DND-41 (cell line): ENCODE data around the gene MOCOS.

ENCODE experiments used
- EZH2 ChIP-seq: IDR thresholded peaks from 3 replicates; pipeline ENCODE4 v1.6.1; 2012; ENCODE audit warnings: borderline replicate concordance, low read depth, mild to moderate bottlenecking, moderate library complexity, low read length, inconsistent platforms; ENCODE audit not compliant: severe bottlenecking
- TF ChIP-seq, protein P1 (sequence below): IDR thresholded peaks from 2 replicates; pipeline ENCODE4 v1.5.1; 2012; ENCODE audit warnings: borderline replicate concordance, low read length, moderate library complexity, mild to moderate bottlenecking; ENCODE audit not compliant: poor library complexity, severe bottlenecking; ENCODE audit errors: extremely low read depth

DNA sequence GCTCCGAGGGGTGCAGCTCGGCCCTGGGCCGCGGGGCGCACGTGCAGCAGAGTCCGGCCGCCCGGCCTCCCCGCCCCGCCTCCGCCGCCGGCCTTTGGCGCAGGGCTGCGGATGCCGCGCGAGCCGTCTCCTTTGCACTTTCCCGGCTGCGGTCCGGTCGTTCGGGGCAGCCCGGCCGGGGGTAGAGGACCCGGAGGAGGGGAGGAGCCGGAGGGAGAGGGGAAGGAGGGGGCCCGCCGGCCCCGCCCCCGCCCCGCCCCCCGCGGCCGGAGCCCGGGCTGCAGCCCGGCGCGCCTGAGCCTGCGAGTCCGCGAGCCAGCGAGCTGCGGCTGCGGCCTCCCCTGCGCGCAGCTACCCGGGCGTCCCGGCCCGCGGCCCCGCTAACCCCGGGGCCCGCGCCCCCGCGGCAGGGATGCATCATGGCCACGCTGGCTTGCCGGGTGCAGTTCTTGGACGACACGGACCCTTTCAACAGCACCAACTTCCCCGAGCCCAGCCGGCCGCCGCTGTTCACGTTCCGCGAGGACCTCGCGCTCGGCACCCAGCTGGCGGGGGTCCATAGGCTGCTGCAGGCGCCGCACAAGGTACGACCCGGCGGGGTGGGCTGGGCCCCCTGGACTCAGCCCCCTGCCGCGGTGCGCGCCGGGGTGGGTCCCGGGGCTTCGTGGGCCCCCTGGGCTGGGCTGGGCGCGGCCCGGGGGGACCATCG is 110.3 kb downstream of the MOCOS start, which contains the start of gene FHOD3:
- TF ChIP-seq, protein P1, sequence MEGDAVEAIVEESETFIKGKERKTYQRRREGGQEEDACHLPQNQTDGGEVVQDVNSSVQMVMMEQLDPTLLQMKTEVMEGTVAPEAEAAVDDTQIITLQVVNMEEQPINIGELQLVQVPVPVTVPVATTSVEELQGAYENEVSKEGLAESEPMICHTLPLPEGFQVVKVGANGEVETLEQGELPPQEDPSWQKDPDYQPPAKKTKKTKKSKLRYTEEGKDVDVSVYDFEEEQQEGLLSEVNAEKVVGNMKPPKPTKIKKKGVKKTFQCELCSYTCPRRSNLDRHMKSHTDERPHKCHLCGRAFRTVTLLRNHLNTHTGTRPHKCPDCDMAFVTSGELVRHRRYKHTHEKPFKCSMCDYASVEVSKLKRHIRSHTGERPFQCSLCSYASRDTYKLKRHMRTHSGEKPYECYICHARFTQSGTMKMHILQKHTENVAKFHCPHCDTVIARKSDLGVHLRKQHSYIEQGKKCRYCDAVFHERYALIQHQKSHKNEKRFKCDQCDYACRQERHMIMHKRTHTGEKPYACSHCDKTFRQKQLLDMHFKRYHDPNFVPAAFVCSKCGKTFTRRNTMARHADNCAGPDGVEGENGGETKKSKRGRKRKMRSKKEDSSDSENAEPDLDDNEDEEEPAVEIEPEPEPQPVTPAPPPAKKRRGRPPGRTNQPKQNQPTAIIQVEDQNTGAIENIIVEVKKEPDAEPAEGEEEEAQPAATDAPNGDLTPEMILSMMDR = no peak
- no peak for TF ChIP-seq EZH2
